GM13976 (cell line): Measurements from ENCODE around the gene P2RX5.
"Not testable (repeated sequence)": the region's sequence is repeated elsewhere in the genome, so short reads cannot be mapped to it uniquely, and the experiment has no call there.

ENCODE experiments used
- DNase-seq: peaks from one replicate; pipeline ENCODE4 v3.0.0; 2012; ENCODE audit warnings: low spot score
- CTCF ChIP-seq: IDR thresholded peaks from 2 replicates; pipeline ENCODE4 v1.5.1; 2012; ENCODE audit warnings: borderline replicate concordance, mild to moderate bottlenecking; ENCODE audit not compliant: insufficient read depth; ENCODE audit errors: extremely low read depth, missing control alignments, control extremely low read depth
- in situ Hi-C: fragments of 300-500 bp; cut with MboI; formaldehyde crosslinking; loops from one replicate; pipeline ENCODE4 v1.12.0; 2022; ENCODE audit warnings: low sequenced_read_pairs, mixed read lengths, inconsistent platforms; ENCODE audit not compliant: unreplicated experiment

The P2RX5 gene

DNA sequence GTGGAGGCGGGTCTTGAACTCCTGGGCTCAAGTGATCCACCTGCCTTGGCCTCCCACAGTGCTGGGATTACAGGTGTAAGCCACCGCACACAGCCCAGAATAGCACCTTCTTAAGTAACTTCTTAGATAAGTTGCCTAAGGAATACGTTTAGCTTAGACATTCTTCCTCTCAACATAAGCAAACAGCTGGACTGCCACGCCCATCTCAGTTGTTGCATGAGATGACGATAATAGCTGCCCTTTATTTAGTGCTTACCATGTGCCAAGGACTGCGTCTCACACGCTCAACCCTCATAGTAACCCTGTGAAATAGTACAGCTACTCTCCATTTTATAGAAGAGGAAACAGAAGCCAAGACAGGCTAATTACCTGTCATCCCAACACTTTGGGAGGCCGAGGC is 39.6 kb upstream of the P2RX5 start:
- no peak for DNase-seq
- in situ Hi-C loops = no loop called here
- TF ChIP-seq CTCF = no peak

GRCh38 chr17:3734911-3735276 is 38.9 kb upstream of the P2RX5 start:
- DNase-seq, in situ Hi-C loops: not testable (repeated sequence)

DNA sequence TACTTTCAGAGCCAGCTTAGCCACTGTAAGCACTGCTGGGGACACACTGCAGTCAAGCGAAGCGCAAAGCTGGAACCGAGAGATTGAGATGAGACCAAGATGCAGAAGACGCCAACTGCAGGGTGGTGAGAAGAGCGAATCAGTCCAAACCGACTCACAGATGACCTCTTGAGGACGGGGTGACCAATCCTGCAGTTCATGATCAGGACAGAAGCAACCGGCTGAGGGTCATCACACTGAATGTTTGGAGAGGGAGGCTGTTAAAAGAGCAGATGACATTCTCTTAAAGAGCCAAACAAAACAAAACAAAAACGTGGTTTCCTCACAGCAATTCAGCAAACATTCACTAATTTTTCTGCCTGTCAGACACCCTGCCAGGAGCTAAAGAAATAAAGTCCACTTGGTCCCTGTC is 36.3 kb upstream of the P2RX5 start:
- in situ Hi-C loops = no loop called here
- peak; percentile 63 for TF ChIP-seq CTCF
- peak; percentile 82 for DNase-seq

- in situ Hi-C loops = no loop called here
- no peak for DNase-seq
- no peak for TF ChIP-seq CTCF
Measured at GRCh38 chr17:3730881-3731429, 35.0 kb upstream of the P2RX5 start.

DNA sequence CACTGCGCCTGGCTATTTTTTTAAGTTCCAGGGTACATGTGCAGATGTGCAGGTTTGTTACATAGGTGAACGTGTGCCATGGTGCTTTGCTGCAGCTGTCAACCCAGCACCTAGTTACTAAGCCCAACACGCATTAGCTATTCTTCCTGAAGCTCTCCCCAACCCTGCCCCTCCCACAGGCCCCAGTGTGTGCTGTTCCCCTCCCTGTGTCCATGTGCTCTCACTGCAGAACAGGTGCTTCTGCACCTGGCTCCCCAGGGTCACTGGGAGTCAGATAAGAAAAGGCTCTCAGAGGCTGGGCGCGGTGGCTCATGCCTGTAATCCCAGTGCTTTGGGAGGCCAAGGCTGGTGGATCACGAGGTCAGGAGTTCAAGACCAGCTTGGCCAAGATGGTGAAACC is 33.9 kb upstream of the P2RX5 start:
- no peak for DNase-seq
- TF ChIP-seq CTCF = no peak
- in situ Hi-C loops = no loop called here

DNA sequence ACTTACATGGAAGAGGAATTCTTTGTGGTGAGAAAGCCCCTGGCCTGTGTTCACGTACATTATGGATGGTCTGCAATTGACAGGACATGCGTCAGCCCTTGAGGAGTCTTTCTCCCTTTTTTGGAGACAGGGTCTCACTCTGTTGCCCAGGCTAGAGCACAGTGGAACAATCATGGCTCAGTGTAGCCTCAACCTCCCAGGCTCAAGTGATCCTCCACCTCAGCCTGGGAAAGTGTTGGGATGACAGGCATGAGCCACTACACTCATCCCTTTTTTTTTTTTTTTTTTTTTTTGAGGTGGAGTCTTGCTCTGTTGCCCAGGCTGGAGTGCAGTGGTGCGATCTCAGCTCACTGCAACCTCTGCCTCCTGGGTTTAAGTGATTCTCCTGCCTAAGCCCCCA is 32.1 kb upstream of the P2RX5 start:
- DNase-seq, in situ Hi-C loops: not testable (repeated sequence)

DNA sequence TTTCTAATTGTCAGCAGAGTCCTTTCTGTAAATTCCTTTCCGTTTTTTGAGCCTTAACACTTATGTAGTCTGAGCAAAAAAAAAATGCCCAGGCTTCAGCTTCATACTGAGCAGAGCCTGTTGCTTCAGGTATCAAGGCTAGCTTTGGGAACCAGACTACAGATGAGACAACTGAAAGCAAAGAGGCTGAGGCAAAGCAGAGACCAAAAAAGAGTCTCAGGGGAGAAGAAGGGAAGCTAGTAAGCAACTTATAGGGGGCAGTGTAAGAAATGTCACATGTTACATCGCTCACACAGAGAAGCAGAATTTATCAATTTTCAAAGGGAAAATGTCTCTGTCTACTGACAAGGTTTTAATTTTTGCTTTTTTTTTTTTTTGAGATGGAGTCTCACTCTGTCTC is 31.1 kb upstream of the P2RX5 start:
- in situ Hi-C loops = no loop called here
- no peak for DNase-seq
- no peak for TF ChIP-seq CTCF

- in situ Hi-C loops = no loop called here
- DNase-seq = no peak
- TF ChIP-seq CTCF = no peak
Measured at GRCh38 chr17:3724378-3725077, 28.6 kb upstream of the P2RX5 start.
